ENCODE results near the gene CCDC149.

DNA sequence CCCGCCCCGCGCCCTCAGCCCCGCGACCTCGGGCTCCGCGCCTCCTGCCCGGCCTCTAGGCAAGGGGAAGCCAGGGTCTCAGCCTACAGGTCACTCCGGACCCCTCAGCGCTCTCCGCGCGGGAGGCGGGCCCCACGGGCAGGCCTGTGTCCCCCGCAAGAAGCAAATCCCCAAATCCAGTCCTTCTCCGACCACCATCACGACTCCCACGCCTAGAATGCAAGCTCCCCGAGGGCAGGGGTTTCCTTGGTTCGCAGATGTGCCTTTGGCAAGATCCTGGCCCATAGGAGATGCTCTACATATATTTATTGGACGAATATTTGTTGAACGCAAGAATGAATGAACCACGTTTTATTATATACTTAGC lies 260 bp upstream of the CCDC149 start:
- TF ChIP-seq, protein P1, sequence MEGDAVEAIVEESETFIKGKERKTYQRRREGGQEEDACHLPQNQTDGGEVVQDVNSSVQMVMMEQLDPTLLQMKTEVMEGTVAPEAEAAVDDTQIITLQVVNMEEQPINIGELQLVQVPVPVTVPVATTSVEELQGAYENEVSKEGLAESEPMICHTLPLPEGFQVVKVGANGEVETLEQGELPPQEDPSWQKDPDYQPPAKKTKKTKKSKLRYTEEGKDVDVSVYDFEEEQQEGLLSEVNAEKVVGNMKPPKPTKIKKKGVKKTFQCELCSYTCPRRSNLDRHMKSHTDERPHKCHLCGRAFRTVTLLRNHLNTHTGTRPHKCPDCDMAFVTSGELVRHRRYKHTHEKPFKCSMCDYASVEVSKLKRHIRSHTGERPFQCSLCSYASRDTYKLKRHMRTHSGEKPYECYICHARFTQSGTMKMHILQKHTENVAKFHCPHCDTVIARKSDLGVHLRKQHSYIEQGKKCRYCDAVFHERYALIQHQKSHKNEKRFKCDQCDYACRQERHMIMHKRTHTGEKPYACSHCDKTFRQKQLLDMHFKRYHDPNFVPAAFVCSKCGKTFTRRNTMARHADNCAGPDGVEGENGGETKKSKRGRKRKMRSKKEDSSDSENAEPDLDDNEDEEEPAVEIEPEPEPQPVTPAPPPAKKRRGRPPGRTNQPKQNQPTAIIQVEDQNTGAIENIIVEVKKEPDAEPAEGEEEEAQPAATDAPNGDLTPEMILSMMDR (conservative IDR thresholded peaks at IDR 0.05; ENCODE audit: low read depth, low read length) = no peak
- TF ChIP-seq, protein P2, sequence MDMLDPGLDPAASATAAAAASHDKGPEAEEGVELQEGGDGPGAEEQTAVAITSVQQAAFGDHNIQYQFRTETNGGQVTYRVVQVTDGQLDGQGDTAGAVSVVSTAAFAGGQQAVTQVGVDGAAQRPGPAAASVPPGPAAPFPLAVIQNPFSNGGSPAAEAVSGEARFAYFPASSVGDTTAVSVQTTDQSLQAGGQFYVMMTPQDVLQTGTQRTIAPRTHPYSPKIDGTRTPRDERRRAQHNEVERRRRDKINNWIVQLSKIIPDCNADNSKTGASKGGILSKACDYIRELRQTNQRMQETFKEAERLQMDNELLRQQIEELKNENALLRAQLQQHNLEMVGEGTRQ (IDR thresholded peaks at IDR 0.05; ENCODE audit: low read depth, low read length) = no peak
- TF ChIP-seq POLR2A (IDR thresholded peaks at IDR 0.05; ENCODE audit: low read depth, low read length) (no peak), RAD21 (IDR thresholded peaks at IDR 0.05; ENCODE audit: low read length) (no peak)

Measured in IMR-90 (cell line).